H1 (cell line): ENCODE results near the gene FERMT1. TPM values are rescaled to one million over a fixed set of nuclear protein-coding genes. Genes with fewer than 3 reads are reported as not detected.

ENCODE experiments used
- CTCF ChIA-PET: fragments of 300-600 bp; sonication (Branson Sonifier 250); formaldehyde crosslinking; loops from one replicate; lab custom pipeline; 2021; ENCODE audit not compliant: partially characterized antibody; lab: Charles Lee
- POLR2A ChIA-PET: fragments of 300-600 bp; sonication (Branson Sonifier 250); formaldehyde crosslinking; loops from one replicate; lab custom pipeline; 2021; ENCODE audit warnings: inconsistent platforms; ENCODE audit not compliant: partially characterized antibody; lab: Charles Lee
- DNase-seq, 2 experiments: peaks; one replicate each; pipeline versions ENCODE4 v3.0.0 to v3.0.0-alpha.2; 2010 to 2022; ENCODE audit warnings: low spot score in 2 of 2, low read depth in 1 of 2, mixed read lengths in 1 of 2
- FAIRE-seq: peaks from 2 replicates; lab custom pipeline; 2011; peaks lifted over from hg19 to GRCh38; lab: Jason Lieb, UNC
- H2AFZ ChIP-seq: 2 replicates; pipeline ENCODE4 v1.8.1; 2012; ENCODE audit warnings: low read length, inconsistent platforms
- H2AK5ac ChIP-seq: 2 replicates; pipeline ENCODE4 v1.6.1; 2013; ENCODE audit warnings: low read depth, low read length
- H2BK120ac ChIP-seq: replicated peaks from 2 replicates; pipeline ENCODE3; 2013; ENCODE audit warnings: low read depth, low read length, inconsistent platforms
- H2BK12ac ChIP-seq: 2 replicates; pipeline ENCODE4 v1.6.1; 2013; ENCODE audit warnings: low read depth, low read length
- H2BK15ac ChIP-seq: 2 replicates; pipeline ENCODE4 v1.6.1; 2013; ENCODE audit warnings: low read length
- H2BK20ac ChIP-seq: 2 replicates; pipeline ENCODE4 v1.6.1; 2013; ENCODE audit warnings: low read length
- H2BK5ac ChIP-seq: 2 replicates; pipeline ENCODE4 v1.6.1; 2013; ENCODE audit warnings: low read depth, low read length
- H3K14ac ChIP-seq: 2 replicates; pipeline ENCODE4 v1.6.1; 2013; ENCODE audit warnings: inconsistent platforms; ENCODE audit not compliant: insufficient read length
- H3K18ac ChIP-seq: 2 replicates; pipeline ENCODE4 v1.6.1; 2013; ENCODE audit warnings: low read length; ENCODE audit errors: extremely low read depth
- H3K23ac ChIP-seq: 2 replicates; pipeline ENCODE4 v1.6.1; 2013; ENCODE audit warnings: inconsistent platforms; ENCODE audit not compliant: insufficient read length
- H3K23me2 ChIP-seq: 2 replicates; pipeline ENCODE4 v1.6.1; 2013; ENCODE audit warnings: low read depth, low read length
- H3K27ac ChIP-seq: 2 replicates; pipeline ENCODE4 v1.6.1; 2011; ENCODE audit warnings: low read depth, low read length, inconsistent platforms
- H3K27me3 ChIP-seq, 4 experiments: replicated peaks in 1 of 4; 1 replicate in 1 of 4; 2 replicates in 3 of 4; pipeline versions ENCODE4 v1.6.1 to v1.8.1; 2011 to 2013; ENCODE audit warnings: low read length in 3 of 4, mild to moderate bottlenecking in 3 of 4, inconsistent platforms in 2 of 4, mixed read lengths in 2 of 4, moderate library complexity in 1 of 4; ENCODE audit not compliant: control insufficient read depth in 3 of 4, insufficient read depth in 3 of 4; ENCODE audit errors: extremely low read depth in 1 of 4
- H3K36me3 ChIP-seq, 4 experiments: 2 replicates each; pipeline versions ENCODE4 v1.6.1 to v1.8.1; 2011 to 2013; ENCODE audit warnings: mild to moderate bottlenecking in 4 of 4, low read length in 3 of 4, moderate library complexity in 2 of 4, control low read depth in 1 of 4, inconsistent platforms in 1 of 4; ENCODE audit not compliant: insufficient read depth in 4 of 4, control insufficient read depth in 2 of 4
- H3K4ac ChIP-seq: replicated peaks from 2 replicates; pipeline ENCODE3; 2013; ENCODE audit warnings: low read length, low read depth, mixed read lengths, inconsistent platforms; ENCODE audit not compliant: insufficient read length
- H3K4me1 ChIP-seq, 4 experiments: replicated peaks in 1 of 4; 1 replicate in 1 of 4; 2 replicates in 3 of 4; pipeline versions ENCODE4 v1.6.1 to v1.8.1; 2011 to 2013; ENCODE audit warnings: low read length in 3 of 4, inconsistent platforms in 2 of 4, mixed read lengths in 1 of 4; ENCODE audit not compliant: insufficient read depth in 4 of 4, control insufficient read depth in 3 of 4
- H3K4me2 ChIP-seq, 2 experiments: 2 replicates each; pipeline versions ENCODE4 v1.6.1 to v1.8.1; 2011 to 2013; ENCODE audit warnings: low read depth in 2 of 2, low read length in 2 of 2, control low read depth in 1 of 2, inconsistent platforms in 1 of 2, mild to moderate bottlenecking in 1 of 2; ENCODE audit not compliant: insufficient read depth in 1 of 2
- H3K4me3 ChIP-seq, 4 experiments: fragments of 200-600, 300-600 bp in 1 of 4; sonication (generic), shearing (Covaris generic), sonication (Bioruptor Twin) in 1 of 4; 2 replicates each; pipeline versions ENCODE4 v1.5.1 to v1.8.1; 2011 to 2016; ENCODE audit warnings: low read length in 4 of 4, low read depth in 3 of 4, control low read depth in 2 of 4, inconsistent platforms in 2 of 4, mild to moderate bottlenecking in 2 of 4, mixed read lengths in 1 of 4, moderate library complexity in 1 of 4; ENCODE audit not compliant: insufficient read depth in 2 of 4; ENCODE audit errors: extremely low read depth in 1 of 4
- H3K56ac ChIP-seq: replicated peaks from 2 replicates; pipeline ENCODE3; 2013; ENCODE audit warnings: low read depth, mild to moderate bottlenecking, mixed read lengths, low read length, inconsistent platforms; ENCODE audit not compliant: insufficient read length
- H3K79me1 ChIP-seq: 2 replicates; pipeline ENCODE4 v1.6.1; 2013; ENCODE audit warnings: low read depth, low read length, control low read depth
- H3K79me2 ChIP-seq, 2 experiments: 2 replicates each; pipeline versions ENCODE4 v1.6.1 to v1.8.1; 2012 to 2013; ENCODE audit warnings: low read length in 2 of 2, mild to moderate bottlenecking in 2 of 2, inconsistent platforms in 1 of 2; ENCODE audit not compliant: insufficient read depth in 2 of 2, control insufficient read depth in 1 of 2
- H3K9ac ChIP-seq, 4 experiments: replicated peaks in 1 of 4; 1 replicate in 1 of 4; 2 replicates in 3 of 4; pipeline versions ENCODE4 v1.6.1 to v1.8.1; 2011 to 2013; ENCODE audit warnings: low read depth in 3 of 4, low read length in 3 of 4, control low read depth in 2 of 4, mild to moderate bottlenecking in 2 of 4, moderate library complexity in 2 of 4, inconsistent platforms in 1 of 4; ENCODE audit errors: extremely low read depth in 1 of 4
- H3K9me3 ChIP-seq, 2 experiments: 2 replicates each; pipeline versions ENCODE4 v1.6.1 to v1.8.1; 2012 to 2013; ENCODE audit warnings: mild to moderate bottlenecking in 2 of 2, moderate library complexity in 2 of 2, control low read depth in 1 of 2, inconsistent platforms in 1 of 2, low read depth in 1 of 2, low read length in 1 of 2, mixed read lengths in 1 of 2; ENCODE audit not compliant: insufficient read depth in 2 of 2
- H4K20me1 ChIP-seq, 2 experiments: replicated peaks in 1 of 2; 2 replicates each; pipeline versions ENCODE3 to v1.8.1; 2011 to 2013; ENCODE audit warnings: inconsistent platforms in 2 of 2, low read length in 2 of 2, mild to moderate bottlenecking in 1 of 2; ENCODE audit not compliant: insufficient read depth in 2 of 2, control insufficient read depth in 1 of 2
- H4K5ac ChIP-seq: 2 replicates; pipeline ENCODE4 v1.6.1; 2013; ENCODE audit warnings: low read length, low read depth, mixed read lengths, inconsistent platforms; ENCODE audit not compliant: insufficient read length
- H4K8ac ChIP-seq: 2 replicates; pipeline ENCODE4 v1.8.0; 2013; ENCODE audit warnings: mild to moderate bottlenecking, moderate library complexity, low read length, inconsistent platforms; ENCODE audit not compliant: insufficient read depth; ENCODE audit errors: extremely low read depth
- H4K91ac ChIP-seq: replicated peaks from 2 replicates; pipeline ENCODE3; 2013; ENCODE audit warnings: low read length, mixed read lengths, inconsistent platforms; ENCODE audit not compliant: insufficient read length
- BACH1 ChIP-seq: IDR thresholded peaks from 2 replicates; pipeline ENCODE4 v1.6.1; 2012; ENCODE audit warnings: low read length, improper control_type of control experiment
- BRCA1 ChIP-seq: IDR thresholded peaks from 2 replicates; pipeline ENCODE4 v1.6.1; 2012; ENCODE audit warnings: low read depth, low read length, improper control_type of control experiment
- CEBPB ChIP-seq: IDR thresholded peaks from 2 replicates; pipeline ENCODE4 v1.6.1; 2012; ENCODE audit warnings: low read depth, low read length
- CHD1 ChIP-seq: IDR thresholded peaks from 2 replicates; pipeline ENCODE4 v1.6.1; 2012; ENCODE audit warnings: low read depth, low read length, improper control_type of control experiment
- EP300 ChIP-seq, 2 experiments: IDR thresholded peaks; 1 replicate in 1 of 2; 2 replicates in 1 of 2; pipeline ENCODE4 v1.6.1; 2011 to 2012; ENCODE audit warnings: low read depth in 2 of 2, low read length in 2 of 2, mild to moderate bottlenecking in 2 of 2, borderline replicate concordance in 1 of 2, inconsistent platforms in 1 of 2, moderate library complexity in 1 of 2
- EZH2 ChIP-seq: fragments of 200-600 bp; sonication (generic); IDR thresholded peaks from 2 replicates; pipeline ENCODE4 v1.7.1; 2012; ENCODE audit warnings: low read depth, mild to moderate bottlenecking, moderate library complexity, low read length, inconsistent platforms; ENCODE audit not compliant: severe bottlenecking
- FOSL1 ChIP-seq: IDR thresholded peaks from 2 replicates; pipeline ENCODE4 v1.6.1; 2011; ENCODE audit warnings: mild to moderate bottlenecking, low read depth, low read length, moderate library complexity; ENCODE audit not compliant: insufficient read depth
- GABPA ChIP-seq: IDR thresholded peaks from 2 replicates; pipeline ENCODE4 v1.6.1; 2011; ENCODE audit warnings: mild to moderate bottlenecking, low read length, moderate library complexity, borderline replicate concordance; ENCODE audit not compliant: insufficient read depth
- HDAC6 ChIP-seq: IDR thresholded peaks from one replicate; pipeline ENCODE4 v1.7.1; 2012; ENCODE audit warnings: low read depth, mild to moderate bottlenecking, inconsistent platforms, low read length, moderate library complexity
- KDM1A ChIP-seq: fragments of 200-600, 300-600 bp; sonication (generic); IDR thresholded peaks from 2 replicates; pipeline ENCODE4 v1.7.1; 2016; ENCODE audit warnings: mild to moderate bottlenecking, low read length, borderline replicate concordance
- POLR2A ChIP-seq, 2 experiments: IDR thresholded peaks; 1 replicate in 1 of 2; 2 replicates in 1 of 2; pipeline ENCODE4 v1.6.1; 2011; ENCODE audit warnings: low read depth in 2 of 2, low read length in 2 of 2, mild to moderate bottlenecking in 2 of 2; ENCODE audit errors: control extremely low read depth in 1 of 2
- POLR2AphosphoS5 ChIP-seq: IDR thresholded peaks from 2 replicates; pipeline ENCODE4 v1.6.1; 2011; ENCODE audit warnings: low read depth, low read length
- SP1 ChIP-seq: IDR thresholded peaks from 2 replicates; pipeline ENCODE4 v1.6.1; 2011; ENCODE audit warnings: low read depth, low read length
- SUZ12 ChIP-seq: fragments of 200-600 bp; sonication (generic); IDR thresholded peaks from 2 replicates; pipeline ENCODE4 v1.6.1; 2012; ENCODE audit warnings: mild to moderate bottlenecking, inconsistent platforms, low read length, moderate library complexity, mixed read lengths
- TAF7 ChIP-seq: optimal IDR thresholded peaks from 2 replicates; pipeline ENCODE3; 2011; ENCODE audit warnings: low read depth, mild to moderate bottlenecking, inconsistent platforms, low read length, moderate library complexity, borderline replicate concordance
- TBP ChIP-seq: IDR thresholded peaks from 2 replicates; pipeline ENCODE4 v1.6.1; 2011; ENCODE audit warnings: low read depth, low read length, improper control_type of control experiment
- TCF12 ChIP-seq: IDR thresholded peaks from 2 replicates; pipeline ENCODE4 v1.6.1; 2011; ENCODE audit warnings: low read depth, mild to moderate bottlenecking, low read length
- WGBS, 2 experiments: shearing (Covaris generic) in 1 of 2; methylation state at CpG; one replicate each; pipeline versions ENCODE4 v1.1.6 to v1.1.7; 2013 to 2015; ENCODE audit warnings: low lambda C conversion rate in 2 of 2, mixed read lengths in 2 of 2, inconsistent platforms in 1 of 2, low coverage in 1 of 2, missing lambda C conversion rate in 1 of 2; ENCODE audit not compliant: insufficient replicate concordance in 2 of 2, insufficient coverage in 1 of 2, insufficient read length in 1 of 2; ENCODE audit errors: extremely low coverage in 1 of 2, missing lambda C conversion rate in 1 of 2; 5-methylcytosine and 5-hydroxymethylcytosine counted together
- polyA plus RNA-seq, 7 experiments: library from polyadenylated mRNA; depleted of rRNA in 3 of 7; stranded (reverse) in 5 of 7; unstranded in 2 of 7; fragments of >200 nt in 5 of 7; fragments of 200-250 nt in 2 of 7; gene quantifications; 1 replicate in 5 of 7; 2 replicates in 1 of 7; 4 replicates in 1 of 7; pipeline versions ENCODE4 v1.2.1 to v1.2.3, GENCODE V29; 2011 to 2013; ENCODE audit warnings: missing spikeins in 2 of 7, mixed read lengths in 2 of 7
- total RNA-seq: library from RNA; stranded (reverse); fragmentation: NEBNext Ultra II Directional; extraction: Animal tissue kit (Norgen Biotek cat#: 25700); gene quantifications from 2 replicates; pipeline ENCODE4 v1.2.1, GENCODE V29; 2021

Gene FERMT1
- total and polyA plus RNA-seq, 2 of the 8 experiments (the other 6 are each of a cell fraction or from before 2014, with no cell fraction given): 4.2 to 17.8 TPM

GRCh38 chr20:6069669-6070068 lies 53.2 kb downstream of the FERMT1 start:
- Histone ChIP-seq H2BK5ac (no peak overlapping the region), H3K4me1 (no peaks in the 10 kb centered on the region), H3K9ac (no peak overlapping the region), H3K18ac (no peak overlapping the region), H3K36me3 (no peaks in the 10 kb centered on the region), H3K79me1 (no peaks in the 10 kb centered on the region), H2AFZ (no peak overlapping the region), H3K27me3 (no peaks in the 10 kb centered on the region), H4K20me1 (no peaks in the 10 kb centered on the region), H3K27ac (no peak overlapping the region), H3K14ac (no peak overlapping the region), H3K23me2 (no peaks in the 10 kb centered on the region), H4K91ac (no peak overlapping the region), H2AK5ac (no peak overlapping the region), H3K79me2 (no peaks in the 10 kb centered on the region), H3K9me3 (no peaks in the 10 kb centered on the region), H4K5ac (no peak overlapping the region), H2BK12ac (no peak overlapping the region), H2BK15ac (no peak overlapping the region), H3K56ac (no peak overlapping the region), H3K4ac (no peak overlapping the region), H4K8ac (no peak overlapping the region), H3K4me3 (no peak overlapping the region), H3K23ac (no peak overlapping the region), H2BK120ac (no peak overlapping the region), H2BK20ac (no peak overlapping the region), H3K4me2 (no peak overlapping the region)
- CTCF ChIA-PET: no interaction called here
- FAIRE-seq (no peak), DNase-seq (no peak)
- POLR2A ChIA-PET: no interaction called here
- WGBS, 2 experiments: 90% methylated on average over 2 of the region's 2 CpGs; no CpG with 5 or more reads in 1 of the 2 experiments
- TF ChIP-seq EP300 (IDR thresholded peaks at IDR 0.05; ENCODE audit: borderline replicate concordance in 1 of 2, low read depth in 2 of 2, low read length in 2 of 2) (no peak), HDAC6 (no peak), CEBPB (no peak), TCF12 (no peak), SP1 (no peak), CHD1 (no peak), POLR2A (IDR thresholded peaks at IDR 0.05; ENCODE audit: control extremely low read depth in 1 of 2, low read depth in 2 of 2, low read length in 2 of 2) (no peak), BACH1 (no peak), TBP (no peak), GABPA (no peak), BRCA1 (no peak), SUZ12 (no peak), EZH2 (no peak), POLR2AphosphoS5 (no peak), TAF7 (no peak), FOSL1 (no peak), KDM1A (no peak)
